DMS79 treated with DMSO at 0.1 percent for 48 hours (cell line): ENCODE measurements around the gene PDE6B.
"Not testable (repeated sequence)": the region's sequence is repeated elsewhere in the genome, so short reads cannot be mapped to it uniquely, and the experiment has no call there.

Source experiments
- DNase-seq: peaks from one replicate; lab custom pipeline; 2025; lab: John Stamatoyannopoulos, UW

The PDE6B gene

DNA sequence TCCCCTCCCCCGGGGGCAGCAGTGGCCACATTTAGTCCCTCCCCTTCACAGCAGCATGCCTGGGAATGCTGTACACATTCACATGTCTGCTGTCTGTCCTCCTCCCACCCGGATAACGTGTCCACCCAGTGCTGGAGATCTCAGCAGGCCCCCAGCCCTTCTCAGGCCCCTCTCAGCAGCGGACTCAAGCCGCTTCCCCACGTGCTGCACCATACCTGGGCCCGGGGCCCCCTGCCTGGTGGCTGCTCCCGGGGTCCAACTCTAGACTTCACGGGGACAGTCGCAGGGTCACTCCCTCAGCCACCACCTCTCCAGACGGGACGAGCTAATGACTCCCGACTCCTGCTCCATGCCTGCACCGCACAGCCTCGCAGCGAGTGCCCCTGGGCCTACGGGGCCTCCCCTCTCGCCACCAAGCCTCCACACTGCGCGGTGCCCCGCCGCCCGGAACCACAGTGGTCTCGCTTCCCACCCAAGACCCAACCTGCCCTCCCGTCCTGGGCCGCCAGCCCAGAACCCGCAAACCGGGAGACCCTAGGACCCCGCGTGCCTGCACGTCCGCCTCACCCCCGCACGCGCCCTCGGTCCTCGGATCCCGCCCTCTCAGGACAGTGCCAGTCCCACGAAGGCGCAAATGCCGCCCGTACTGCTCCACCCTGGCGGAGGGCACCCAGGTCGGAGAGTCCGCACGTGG, 79.0 kb downstream of the PDE6B start:
- no peak for DNase-seq

DNA sequence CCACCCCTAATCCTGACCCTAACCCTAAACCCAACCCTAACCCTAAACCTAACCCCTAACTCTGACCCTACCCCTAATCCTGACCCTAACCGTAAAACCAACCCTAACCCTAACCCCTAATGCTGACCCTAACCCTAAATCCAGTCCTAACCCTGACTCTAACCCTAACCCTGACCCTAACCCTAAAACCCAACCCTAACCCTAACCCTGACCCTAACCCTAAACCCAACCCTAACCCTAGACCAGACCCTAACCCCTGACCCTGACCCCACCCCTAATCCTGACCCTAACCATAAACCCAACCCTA, 79.6 kb downstream of the PDE6B start:
- DNase-seq = no peak

DNA sequence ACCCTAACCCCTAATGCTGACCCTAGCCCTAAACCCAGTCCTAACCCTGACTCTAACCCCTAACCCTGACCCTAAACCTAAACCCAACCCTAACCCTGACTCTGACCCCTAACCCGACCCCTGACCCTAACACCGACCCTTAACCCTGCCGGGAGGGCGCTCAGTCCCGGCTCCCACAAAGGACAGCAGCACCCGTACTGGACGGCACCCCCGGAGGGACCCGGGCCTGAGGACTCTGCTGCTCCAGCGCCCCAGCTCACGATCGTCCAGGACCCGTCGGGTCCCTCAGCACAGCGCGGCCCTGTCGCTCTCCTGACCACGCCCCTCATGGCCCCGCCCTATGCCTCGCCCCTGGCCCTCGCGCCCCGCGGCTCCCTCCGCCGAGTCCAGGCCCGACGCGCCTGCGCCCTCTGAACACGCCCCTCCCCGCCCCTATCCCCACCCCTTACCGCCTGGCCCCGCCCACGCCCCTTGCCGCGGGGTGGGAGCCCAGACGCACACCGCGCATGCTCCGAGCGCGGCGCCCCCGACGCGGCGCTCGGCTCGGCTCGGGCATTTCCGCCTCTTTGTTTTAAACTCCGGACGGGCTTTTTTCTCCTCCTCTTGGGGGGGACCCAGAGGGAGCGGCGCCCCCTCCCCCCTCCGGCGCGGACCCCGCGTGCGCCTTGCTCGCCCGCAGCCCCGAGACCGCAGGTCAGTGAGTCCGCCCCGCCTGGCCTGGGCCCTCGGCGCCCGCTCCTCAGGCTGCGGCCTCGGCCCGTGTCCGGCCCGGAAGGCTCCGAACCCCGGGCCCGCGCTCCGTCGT, 80.1 kb downstream of the PDE6B start, which contains the start of gene PCGF3:
Gene PCGF3 (plus strand): TSS at position 555 of the 805 bp plus-strand sequence. CDS start 27,849 bp downstream, outside the sequence.
- peak; percentile 57 for DNase-seq

DNA sequence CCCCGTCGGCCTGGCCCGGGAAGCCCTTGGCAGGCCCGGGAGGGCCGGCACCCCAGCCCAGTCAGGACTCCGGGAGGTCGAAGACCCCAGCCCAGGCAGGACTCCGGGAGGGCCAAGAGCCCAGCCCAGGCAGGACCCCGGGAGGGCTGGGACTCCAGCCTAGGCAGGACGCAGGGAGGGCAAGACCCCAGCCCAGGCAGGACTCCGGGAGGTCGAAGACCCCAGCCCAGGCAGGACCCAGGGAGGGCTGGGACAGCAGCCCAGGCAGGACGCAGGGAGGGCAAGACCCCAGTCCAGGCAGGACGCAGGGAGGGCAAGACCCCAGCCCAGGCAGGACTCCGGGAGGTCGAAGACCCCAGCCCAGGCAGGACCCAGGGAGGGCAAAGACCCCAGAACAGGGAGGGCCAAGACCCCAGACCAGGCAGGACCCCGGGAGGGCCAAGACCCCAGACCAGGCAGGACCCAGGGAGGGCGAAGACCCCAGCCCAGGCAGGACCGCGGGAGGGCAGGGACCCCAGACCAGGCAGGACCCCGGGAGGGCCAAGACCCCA, 80.8 kb downstream of the PDE6B start:
- not testable (repeated sequence) for DNase-seq

DNA sequence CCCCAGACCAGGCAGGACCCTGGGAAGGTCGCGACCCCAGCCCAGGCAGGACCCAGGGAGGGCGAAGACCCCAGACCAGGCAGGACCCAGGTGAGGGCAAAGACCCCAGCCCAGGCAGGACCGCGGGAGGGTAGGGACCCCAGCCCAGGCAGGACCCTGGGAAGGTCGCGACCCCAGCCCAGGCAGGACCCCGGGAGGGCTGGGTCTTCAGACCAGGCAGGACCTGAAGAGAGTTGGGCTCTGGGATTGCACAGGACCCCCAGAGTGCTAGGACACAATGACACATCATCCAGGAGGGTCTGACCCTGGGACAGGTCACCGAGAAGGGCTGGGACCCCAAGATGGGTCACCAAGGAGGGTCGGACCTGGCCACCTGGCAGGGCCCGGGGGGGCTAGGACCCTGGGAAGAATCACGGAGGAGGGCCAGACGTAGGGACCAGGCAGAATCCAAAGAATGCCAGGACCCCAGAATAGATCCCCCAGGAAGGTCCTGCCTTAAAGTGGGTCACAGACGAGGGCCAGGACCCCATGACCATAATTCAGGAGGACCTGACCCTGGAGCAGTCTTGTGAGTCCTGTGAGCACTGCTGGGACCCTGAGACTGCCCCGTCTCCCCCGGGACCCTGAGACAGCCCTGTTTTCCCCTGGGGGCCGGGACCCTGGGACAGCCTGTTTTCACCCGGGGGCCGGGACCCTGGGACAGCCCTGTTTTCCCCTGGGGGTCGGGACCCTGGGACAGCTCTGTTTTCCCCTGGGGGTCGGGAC, 81.6 kb downstream of the PDE6B start:
- DNase-seq = no peak

DNA sequence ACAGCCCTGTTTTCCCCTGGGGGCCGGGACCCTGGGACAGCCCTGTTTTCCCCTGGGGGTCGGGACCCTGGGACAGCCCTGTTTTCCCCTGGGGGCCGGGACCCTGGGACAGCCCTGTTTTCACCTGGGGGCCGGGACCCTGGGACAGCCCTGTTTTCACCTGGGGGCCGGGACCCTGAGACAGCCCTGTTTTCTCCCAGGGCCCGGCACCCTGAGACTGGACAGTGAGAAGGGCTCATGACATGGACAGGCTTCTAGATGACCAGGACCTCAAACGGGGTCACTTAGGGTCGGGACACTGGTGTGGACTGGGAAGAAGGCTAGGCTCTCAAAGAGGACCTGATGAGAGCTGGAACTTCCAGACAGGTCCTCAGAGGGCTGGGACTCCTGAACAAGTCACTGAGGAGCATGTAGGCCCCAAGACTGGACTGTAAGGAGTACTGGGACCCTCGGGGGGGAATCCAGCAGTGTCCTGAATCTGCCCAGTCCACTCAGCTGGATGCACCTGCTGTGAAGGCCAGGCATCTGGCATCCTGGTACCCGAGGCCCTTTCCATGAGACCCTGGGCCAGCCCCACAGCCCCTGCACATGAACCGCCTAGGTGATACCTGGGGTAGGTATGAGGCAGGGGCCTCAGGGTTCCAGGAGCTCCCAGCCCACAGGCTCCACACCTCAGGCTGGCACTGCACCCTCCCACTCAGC, 82.7 kb downstream of the PDE6B start:
- DNase-seq = no peak

DNA sequence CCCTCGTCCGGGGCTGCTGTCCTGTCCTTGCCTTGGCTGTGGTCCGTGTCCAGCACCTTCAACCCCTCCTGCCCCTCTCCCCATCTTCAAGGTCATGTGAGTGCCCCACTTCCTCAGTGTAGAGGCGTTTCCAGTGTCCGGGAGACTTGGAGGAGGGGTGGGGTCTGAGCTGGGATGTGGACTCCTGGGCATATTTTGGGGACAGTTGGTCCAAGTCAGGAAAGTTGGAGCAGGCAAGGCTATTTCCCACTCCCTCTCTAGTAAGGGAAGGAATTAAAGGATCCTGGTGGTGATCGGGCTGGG, 83.2 kb downstream of the PDE6B start:
- DNase-seq = no peak

DNA sequence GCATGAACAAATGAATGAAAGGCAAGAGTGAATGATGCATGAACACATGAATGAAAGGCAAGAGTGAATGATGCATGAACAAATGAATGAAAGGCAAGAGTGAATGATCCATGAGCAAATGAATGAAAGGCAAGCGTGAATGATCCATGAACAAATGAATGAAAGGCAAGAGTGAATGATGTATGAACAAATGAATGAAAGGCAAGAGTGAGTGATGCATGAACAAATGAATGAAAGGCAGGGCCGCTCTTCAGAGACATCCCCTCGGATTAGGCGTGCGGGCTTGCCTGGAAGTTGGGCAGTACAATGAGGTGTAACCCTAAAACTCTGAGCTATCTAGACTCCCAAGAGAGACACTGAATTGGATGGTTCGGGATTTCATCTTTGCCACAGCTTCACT, 84.0 kb downstream of the PDE6B start:
- no peak for DNase-seq

DNA sequence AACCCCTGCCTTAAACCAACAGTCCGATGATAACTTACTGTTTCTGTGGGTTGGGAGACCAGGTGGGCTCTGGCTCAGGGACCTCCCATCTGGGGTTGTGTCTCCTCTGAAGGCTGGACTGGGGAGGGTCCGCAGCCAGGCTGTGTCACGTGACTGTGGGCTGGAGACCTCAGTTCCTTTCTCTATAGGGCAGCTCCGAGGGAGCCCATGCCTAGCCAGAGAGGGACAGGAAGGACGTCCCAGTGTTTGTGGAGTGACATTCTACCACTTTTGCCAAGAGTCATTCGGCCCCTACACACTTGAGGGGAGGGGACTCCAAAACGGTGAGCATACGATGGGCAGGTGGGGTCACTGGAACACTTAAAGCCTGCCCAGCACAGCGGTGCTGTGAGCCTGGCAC, 84.7 kb downstream of the PDE6B start:
- no peak for DNase-seq

DNA sequence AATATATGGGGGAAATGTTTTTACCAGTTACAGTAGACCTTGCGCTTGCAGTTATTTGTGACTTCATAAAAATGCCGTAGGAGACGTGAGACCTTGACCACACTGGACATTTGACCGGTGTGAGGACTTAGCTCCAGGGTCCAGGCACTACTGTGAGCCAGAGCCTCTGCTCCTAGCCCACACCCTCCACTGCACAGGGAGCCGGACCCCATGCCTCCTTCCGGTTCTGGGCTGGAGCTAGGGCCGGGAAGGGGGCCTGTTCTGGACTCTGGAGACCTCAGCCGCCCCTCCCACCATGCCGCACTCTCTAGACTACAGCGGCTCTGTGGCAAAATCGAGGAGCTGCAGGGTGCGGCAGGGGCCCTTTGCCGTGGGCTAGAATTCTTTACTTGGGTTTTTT, 85.5 kb downstream of the PDE6B start:
- no peak for DNase-seq

DNA sequence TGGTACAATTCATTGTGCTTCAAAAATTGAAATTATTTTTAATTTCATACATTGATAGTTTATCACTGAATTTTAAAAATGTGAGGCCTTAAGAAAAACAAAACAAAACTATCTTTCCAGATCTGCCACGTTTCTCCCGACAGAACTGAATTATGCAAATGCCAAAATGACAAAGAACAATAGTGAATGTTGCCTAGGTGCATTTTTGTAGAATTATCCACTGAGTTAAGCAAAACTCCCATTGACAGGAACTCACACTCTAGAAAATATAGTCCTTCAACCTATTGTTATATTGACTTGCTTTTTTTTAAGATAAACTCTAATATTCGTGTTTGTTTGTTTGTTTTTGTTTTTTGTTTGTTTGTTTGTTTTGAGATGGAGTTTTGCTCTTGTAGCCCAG, 86.7 kb downstream of the PDE6B start:
- no peak for DNase-seq

DNA sequence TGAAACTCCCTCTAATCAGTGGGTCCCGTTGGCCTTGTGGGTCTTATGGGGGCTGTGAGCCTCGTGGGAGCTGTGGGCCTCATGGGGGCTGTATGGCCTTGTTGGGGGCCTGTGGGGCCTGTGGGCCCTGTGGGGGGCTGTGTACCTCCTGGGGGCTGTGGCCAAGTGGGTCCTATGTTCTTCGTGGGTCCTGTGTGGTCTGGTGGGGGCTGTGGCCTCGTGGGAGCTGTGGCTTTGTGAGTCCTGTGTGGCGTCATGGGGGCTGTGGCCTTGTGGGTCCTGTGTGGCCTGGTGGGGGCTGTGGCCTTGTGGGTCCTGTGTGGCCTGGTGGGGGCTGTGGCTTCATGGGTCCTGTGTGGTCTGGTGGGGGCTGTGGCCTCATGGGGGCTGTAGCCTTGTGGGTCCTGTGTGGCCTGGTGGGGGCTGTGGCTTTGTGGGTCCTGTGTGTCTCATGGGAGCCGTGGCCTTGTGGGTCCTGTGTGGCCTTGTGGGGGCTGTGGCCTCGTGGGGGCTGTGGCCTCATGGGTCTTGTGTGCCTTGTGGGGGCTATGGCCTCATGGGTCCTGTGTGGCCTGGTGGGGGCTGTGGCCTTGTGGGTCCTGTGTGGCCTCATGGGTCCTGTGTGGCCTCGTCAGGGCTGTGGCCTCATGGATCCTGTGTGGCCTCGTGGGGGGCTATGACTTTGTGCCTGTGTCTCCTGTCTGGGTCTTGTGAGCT, 87.7 kb downstream of the PDE6B start:
- DNase-seq = no peak

DNA sequence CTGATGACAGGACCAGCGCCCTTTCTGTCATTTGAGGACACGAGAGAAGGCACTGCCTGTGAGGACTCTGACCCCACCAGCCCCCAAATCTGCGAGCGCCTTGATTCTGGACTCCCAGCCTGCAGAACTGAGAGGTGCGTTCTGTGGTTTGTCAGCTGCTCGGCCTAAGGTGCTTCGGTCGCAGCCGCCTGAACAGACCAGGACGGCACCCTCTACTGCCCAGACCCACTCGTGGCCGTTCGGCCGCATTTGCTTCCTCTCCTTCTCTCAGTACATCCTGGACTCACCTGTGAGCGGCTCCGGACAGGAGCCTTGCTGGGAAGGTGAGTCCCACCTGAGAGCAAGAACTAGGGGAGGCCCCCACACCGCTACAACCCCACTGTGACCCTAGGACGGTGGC, 88.7 kb downstream of the PDE6B start:
- DNase-seq = no peak

DNA sequence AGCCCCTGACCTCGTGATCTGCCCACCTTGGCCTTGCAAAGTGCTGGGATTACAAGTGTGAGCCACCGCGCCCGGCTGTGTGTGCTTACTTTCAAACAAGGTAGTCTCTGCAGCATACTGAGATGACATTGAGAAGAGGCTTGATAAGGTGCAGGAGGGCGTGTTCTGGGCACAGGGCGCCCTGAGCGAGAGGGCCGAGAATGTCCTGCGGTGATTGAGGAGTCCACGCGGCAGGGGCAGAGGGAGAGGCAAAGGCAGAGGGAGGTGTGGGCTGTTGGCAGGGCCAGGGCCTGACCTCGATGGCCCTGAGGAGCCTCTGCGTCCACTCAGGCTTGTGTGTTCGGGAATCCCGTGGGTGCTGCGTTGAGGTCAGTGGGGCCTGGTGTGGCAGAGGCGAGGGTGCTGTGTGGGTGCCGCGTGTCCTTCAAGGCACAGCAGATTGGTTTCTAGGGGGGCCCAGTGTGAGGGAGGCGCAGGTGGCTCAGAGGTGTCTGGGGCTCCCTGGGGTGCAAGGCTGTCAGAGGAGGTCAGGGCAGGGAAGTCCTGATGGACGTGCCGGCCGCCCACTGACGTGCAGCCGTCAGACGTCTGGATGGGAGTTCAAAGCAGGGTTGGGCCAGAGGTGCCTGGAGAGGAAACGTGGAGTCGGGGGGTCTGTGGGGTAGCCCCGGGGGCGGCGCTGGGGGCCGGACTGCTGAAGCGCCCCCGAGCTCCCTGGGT, 92.4 kb downstream of the PDE6B start:
- DNase-seq = no peak

DNA sequence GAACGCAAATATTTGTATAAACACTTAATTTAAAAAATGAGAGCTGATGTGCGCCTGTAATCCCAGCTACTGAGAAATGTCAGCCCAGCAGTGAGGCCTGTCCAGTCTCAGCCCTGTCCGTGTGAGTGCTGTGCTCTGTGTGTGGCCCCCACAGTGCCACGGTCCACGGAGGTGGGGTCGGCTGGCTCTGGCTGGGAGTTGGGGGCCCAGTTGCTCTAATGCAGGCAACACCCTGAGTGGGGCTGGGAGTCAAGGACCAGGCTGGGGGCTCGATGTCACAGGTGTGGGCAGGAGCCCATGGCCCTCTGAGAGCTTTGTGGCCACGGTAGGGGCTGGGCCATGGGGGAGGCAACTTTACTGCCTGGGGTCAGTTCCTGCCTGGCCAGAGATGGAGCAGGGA, 93.1 kb downstream of the PDE6B start:
- no peak for DNase-seq
